IPS-20b (cell line): ENCODE data around the gene SNAPIN.

ENCODE experiments used
- H3K27ac ChIP-seq: one replicate; pipeline ENCODE4 v1.5.1; 2013; ENCODE audit warnings: low read length
- H3K27me3 ChIP-seq: 2 replicates; pipeline ENCODE4 v1.6.1; 2013; ENCODE audit warnings: mild to moderate bottlenecking, low read length, inconsistent platforms; ENCODE audit not compliant: insufficient read depth
- H3K36me3 ChIP-seq: 2 replicates; pipeline ENCODE4 v1.6.1; 2013; ENCODE audit warnings: low read depth, mild to moderate bottlenecking, inconsistent platforms, low read length, moderate library complexity; ENCODE audit not compliant: insufficient read depth
- H3K4me1 ChIP-seq: 2 replicates; pipeline ENCODE4 v1.6.1; 2013; ENCODE audit warnings: mild to moderate bottlenecking, control low read depth, inconsistent platforms, low read length, moderate library complexity; ENCODE audit not compliant: insufficient read depth
- H3K4me3 ChIP-seq: 2 replicates; pipeline ENCODE4 v1.5.1; 2013; ENCODE audit warnings: mild to moderate bottlenecking, low read length, inconsistent platforms
- H3K9ac ChIP-seq: 2 replicates; pipeline ENCODE4 v1.6.1; 2013; ENCODE audit warnings: low read depth, mild to moderate bottlenecking, inconsistent platforms, low read length, moderate library complexity
- H3K9me3 ChIP-seq: 2 replicates; pipeline ENCODE4 v1.6.1; 2013; ENCODE audit warnings: mild to moderate bottlenecking, low read depth, low read length, inconsistent platforms; ENCODE audit not compliant: insufficient read depth

Gene SNAPIN

DNA sequence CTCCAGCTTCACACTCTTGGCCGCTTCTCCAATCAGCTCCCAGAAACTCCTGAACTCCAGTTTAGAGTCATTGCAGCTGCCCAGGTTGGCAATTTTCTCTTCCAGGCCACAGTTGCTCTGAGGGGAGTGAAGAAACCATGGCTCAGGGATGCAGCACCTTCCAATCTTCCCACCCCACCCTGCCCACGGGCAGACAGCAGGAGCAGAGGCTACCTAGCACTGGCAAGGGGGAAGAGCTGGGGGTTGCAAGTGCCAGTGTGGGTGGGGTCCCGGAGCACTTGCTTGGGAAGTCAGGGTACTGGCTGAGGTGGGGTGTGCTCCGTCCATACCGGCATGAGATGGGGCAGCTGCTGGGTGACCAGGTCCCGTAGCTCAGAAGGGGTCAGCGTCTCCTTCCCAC lies 43.6 kb upstream of the SNAPIN start:
- no peak overlapping the region for H3K4me3 ChIP-seq
- H3K27ac ChIP-seq: no peak overlapping the region
- no peaks in the 10 kb centered on the region for H3K9me3 ChIP-seq
- H3K9ac ChIP-seq: no peak overlapping the region
- H3K27me3 ChIP-seq: no peaks in the 10 kb centered on the region
- H3K36me3 ChIP-seq: peaks cover 5% of the 10 kb centered on the region; the same call in 1 of the 2 replicates
- H3K4me1 ChIP-seq: peaks cover 12% of the 10 kb centered on the region

DNA sequence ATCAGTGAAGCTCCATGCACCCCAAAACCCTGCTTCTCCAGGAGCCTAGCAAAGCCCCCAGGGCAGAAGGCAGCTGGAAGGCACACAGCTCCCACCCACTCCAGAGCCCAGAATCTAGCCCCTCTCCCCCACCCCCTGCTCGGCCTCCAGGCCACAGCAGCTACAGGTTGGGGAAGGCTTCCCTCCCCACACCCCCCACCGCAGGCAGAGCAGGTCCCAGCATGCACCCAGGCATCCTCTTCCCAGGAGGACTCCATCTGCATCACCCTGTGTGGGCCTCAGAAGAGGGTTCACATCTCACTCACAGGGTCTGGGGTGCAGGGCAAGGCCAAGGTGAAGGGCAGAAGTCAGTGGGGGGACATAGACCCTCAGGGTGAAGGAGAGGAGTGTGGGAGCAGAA lies 43.1 kb upstream of the SNAPIN start:
- no peaks in the 10 kb centered on the region for H3K9me3 ChIP-seq
- no peak overlapping the region for H3K27ac ChIP-seq
- no peaks in the 10 kb centered on the region for H3K27me3 ChIP-seq
- H3K4me3 ChIP-seq: no peak overlapping the region
- no peak overlapping the region for H3K9ac ChIP-seq
- peaks cover 10% of the 10 kb centered on the region; the same call in 1 of the 2 replicates for H3K4me1 ChIP-seq
- H3K36me3 ChIP-seq: peaks cover 8% of the 10 kb centered on the region

DNA sequence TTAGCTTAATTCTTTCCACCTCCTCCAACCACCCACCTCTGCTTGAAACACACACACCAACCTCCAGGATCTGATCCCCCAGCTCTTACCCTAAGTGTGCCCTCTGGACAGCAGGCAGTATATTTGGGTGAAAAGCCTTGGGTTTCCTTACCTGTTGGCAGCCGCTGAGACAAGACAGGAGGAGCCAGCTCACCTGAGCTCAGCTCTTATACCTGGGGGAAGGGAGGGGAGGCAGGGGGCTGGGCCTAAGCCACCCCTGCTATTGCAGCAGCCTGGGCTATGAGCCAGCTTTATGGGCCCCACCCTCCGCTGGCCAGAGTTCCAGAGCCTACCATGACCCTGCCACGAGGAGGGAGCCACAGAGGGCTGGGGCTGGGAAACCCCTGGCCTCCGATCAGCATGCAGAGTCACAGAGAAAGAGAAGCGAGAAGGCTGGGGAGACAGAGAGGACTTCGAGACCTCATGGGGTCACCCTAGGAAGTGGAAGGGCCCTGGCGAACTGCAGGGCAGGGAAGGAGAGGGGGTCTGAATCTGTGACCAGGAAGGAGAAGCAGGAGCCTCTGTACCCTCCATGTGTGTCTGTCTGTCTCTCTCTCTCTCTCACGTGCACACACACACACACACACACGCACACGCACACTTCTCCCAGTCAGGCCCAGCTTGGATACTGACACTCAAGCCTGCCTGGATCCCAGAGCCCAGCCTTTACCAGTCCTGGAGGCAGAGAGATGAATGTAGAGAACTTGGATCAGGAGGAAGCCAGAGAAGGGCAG lies 42.2 kb upstream of the SNAPIN start, which contains the start of gene S100A14:
Gene S100A14 (minus strand): TSS at position 182 of the 773 bp plus-strand sequence. CDS start 467 bp downstream, outside the sequence.
- no peak within 1 kb of the TSS for H3K9ac ChIP-seq
- peaks cover 10% of the 10 kb centered on the region; the same call in 1 of the 2 replicates for H3K4me1 ChIP-seq
- H3K9me3 ChIP-seq: no peaks in the 10 kb centered on the region
- peaks cover 13% of the 10 kb centered on the region for H3K36me3 ChIP-seq
- no peak within 1 kb of the TSS for H3K4me3 ChIP-seq
- no peak within 1 kb of the TSS for H3K27ac ChIP-seq
- no peaks in the 10 kb centered on the region for H3K27me3 ChIP-seq

GRCh38 chr1:153616917-153617311 lies 41.6 kb upstream of the SNAPIN start:
- Histone ChIP-seq H3K27ac (no peak overlapping the region), H3K4me1 (peaks cover 10% of the 10 kb centered on the region; the same call in 1 of the 2 replicates), H3K36me3 (peaks cover 16% of the 10 kb centered on the region), H3K9me3 (no peaks in the 10 kb centered on the region), H3K27me3 (no peaks in the 10 kb centered on the region), H3K4me3 (no peak overlapping the region), H3K9ac (no peak overlapping the region)

GRCh38 chr1:153617663-153618062 lies 40.8 kb upstream of the SNAPIN start:
- Histone ChIP-seq H3K4me1 (peaks cover 5% of the 10 kb centered on the region; the same call in 1 of the 2 replicates), H3K27me3 (no peaks in the 10 kb centered on the region), H3K27ac (no peak overlapping the region), H3K9me3 (no peaks in the 10 kb centered on the region), H3K4me3 (no peak overlapping the region), H3K9ac (no peak overlapping the region), H3K36me3 (peaks cover 23% of the 10 kb centered on the region)

GRCh38 chr1:153619171-153619570 lies 39.3 kb upstream of the SNAPIN start:
- no peaks in the 10 kb centered on the region for H3K9me3 ChIP-seq
- peaks cover 13% of the 10 kb centered on the region for H3K4me1 ChIP-seq
- H3K36me3 ChIP-seq: peaks cover 32% of the 10 kb centered on the region
- H3K4me3 ChIP-seq: no peak overlapping the region
- no peak overlapping the region for H3K9ac ChIP-seq
- no peaks in the 10 kb centered on the region for H3K27me3 ChIP-seq
- H3K27ac ChIP-seq: no peak overlapping the region

DNA sequence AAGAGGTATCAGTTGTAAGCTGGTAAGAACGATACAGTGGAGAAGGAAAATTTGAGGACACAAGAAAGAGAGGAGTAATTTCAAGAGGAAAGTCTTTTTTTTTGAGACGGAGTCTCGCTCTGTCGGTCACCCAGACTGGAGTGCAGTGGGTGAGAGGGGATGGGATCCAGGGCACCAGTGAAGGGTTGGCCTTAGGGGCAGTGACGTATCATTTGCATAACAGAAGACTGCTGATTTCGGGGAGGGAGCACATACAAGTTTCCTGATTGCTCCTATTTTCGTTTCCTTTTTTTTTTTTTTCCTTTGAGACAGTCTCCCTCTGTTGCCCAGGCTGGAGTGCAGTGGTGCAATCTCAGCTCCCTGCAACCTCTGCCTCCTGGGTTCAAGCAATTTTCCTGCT lies 35.4 kb upstream of the SNAPIN start:
- Histone ChIP-seq H3K27ac (no peak overlapping the region), H3K27me3 (peaks cover 6% of the 10 kb centered on the region), H3K36me3 (peaks cover 42% of the 10 kb centered on the region), H3K9ac (peak overlapping the region; percentile 15; the same call in 1 of the 2 replicates), H3K9me3 (no peaks in the 10 kb centered on the region), H3K4me3 (no peak overlapping the region), H3K4me1 (peaks cover 20% of the 10 kb centered on the region)

DNA sequence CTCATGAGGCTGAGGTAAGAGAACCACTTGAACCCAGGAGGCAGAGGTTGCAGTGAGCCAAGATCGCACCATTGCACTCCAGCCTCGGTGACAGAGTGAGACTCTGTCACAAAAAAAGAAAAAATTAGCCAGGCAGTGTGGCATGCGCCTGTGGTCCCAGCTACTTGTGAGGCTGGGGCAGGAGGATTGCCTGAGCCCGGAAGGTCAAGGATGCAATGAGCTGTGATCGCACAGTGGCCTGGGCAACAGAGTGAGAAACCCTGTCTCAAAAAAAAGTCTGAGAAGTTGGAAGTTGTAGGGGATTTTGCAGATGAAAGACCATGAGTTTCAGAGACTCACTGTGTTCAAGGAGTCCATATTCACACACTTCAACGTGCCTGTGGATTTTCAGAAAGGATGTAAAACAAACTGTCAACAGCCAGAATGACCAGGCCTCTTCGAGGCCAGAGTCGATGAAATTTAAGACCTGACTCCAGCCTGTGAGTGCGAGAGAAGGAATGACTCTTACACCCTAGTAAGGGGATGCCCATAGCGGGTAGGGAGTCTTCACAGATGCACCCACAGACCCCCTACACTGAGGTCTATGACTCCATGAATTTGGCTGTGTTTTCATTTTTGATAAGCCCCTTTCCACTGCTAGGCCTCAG lies 33.4 kb upstream of the SNAPIN start:
- Histone ChIP-seq H3K27ac (no peak overlapping the region), H3K36me3 (peaks cover 38% of the 10 kb centered on the region), H3K27me3 (peaks cover 6% of the 10 kb centered on the region), H3K9me3 (no peaks in the 10 kb centered on the region), H3K4me1 (peaks cover 20% of the 10 kb centered on the region), H3K4me3 (no peak overlapping the region), H3K9ac (no peak overlapping the region)

DNA sequence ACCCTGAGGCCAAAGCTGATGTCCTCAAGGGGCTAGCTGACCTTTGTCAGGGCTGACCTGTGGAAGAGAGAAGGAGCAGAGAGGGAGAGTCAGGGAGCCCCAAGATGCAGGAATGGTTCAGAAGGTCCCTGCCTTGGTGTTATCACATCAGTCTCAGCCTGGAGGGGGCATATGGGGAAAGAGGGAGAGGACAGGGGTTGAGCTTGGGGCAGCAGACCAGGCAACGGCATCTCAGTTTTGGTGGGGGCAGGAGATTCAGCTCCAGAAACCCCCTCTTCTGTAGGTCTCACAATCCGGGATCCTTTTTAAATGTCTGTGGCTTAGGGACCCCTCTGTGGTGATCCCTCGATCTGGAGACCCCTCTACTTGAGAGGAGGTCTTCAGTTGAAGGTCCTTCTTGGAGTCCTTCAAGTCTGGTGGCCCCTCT lies 32.0 kb upstream of the SNAPIN start:
- H3K27ac ChIP-seq: no peak overlapping the region
- H3K9me3 ChIP-seq: no peaks in the 10 kb centered on the region
- peaks cover 29% of the 10 kb centered on the region for H3K36me3 ChIP-seq
- peak overlapping the region; percentile 82 for H3K4me3 ChIP-seq
- H3K9ac ChIP-seq: peak overlapping the region; percentile 83; the same call in 1 of the 2 replicates
- peaks cover 20% of the 10 kb centered on the region for H3K4me1 ChIP-seq
- peaks cover 6% of the 10 kb centered on the region for H3K27me3 ChIP-seq

DNA sequence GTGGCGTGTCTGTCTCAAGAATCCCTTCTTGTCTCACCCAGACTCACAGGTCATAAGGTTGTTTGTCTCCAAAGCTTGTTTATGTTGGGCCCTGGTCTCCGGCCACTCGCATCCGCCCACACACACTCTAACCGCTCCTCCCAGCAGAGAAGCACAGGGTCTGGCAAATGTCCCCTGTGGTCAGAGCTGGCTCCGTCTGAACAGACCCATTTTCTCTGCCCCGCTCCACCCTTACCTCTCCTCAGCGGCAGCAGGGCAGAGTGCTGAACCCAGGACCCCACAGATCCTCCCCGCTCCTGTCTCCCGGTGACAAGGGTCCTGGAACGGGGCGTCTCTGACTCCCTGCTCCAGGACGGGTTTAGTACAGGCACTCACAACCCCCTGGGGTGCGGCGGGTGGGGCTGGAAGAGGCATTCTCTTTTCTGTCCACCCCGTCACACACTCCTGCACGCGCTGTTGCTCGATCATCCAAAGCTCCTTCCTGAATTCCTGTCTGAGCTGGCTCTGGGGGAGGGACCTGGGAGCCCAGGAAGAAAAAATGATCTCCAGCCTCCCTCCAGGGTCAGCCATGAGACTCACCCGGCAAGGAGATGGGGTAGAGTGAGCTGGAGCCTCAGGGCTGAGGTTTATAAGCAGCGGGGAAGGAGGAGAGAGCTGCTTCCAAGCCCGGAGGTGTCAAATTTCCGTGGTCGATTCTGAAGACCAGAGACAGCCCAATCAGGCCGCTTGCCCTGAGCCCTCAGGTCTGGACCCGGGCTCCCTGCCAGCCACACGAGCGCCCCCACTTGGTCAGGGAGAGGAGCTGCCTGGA lies 31.4 kb upstream of the SNAPIN start, which contains the start of gene S100A13:
Gene S100A13 (minus strand): TSS at position 602 of the 811 bp plus-strand sequence. CDS start 1,033 bp downstream, outside the sequence.
- H3K27me3 ChIP-seq: peaks cover 6% of the 10 kb centered on the region
- H3K4me3 ChIP-seq: peak within 1 kb of the TSS; percentile 82
- peak within 1 kb of the TSS; percentile 83 for H3K9ac ChIP-seq
- H3K4me1 ChIP-seq: peaks cover 20% of the 10 kb centered on the region
- no peak within 1 kb of the TSS for H3K27ac ChIP-seq
- no peaks in the 10 kb centered on the region for H3K9me3 ChIP-seq
- peaks cover 24% of the 10 kb centered on the region for H3K36me3 ChIP-seq
